Measurements from ENCODE around the gene CEP44.
"Not testable (repeated sequence)": the region's sequence is repeated elsewhere in the genome, so short reads cannot be mapped to it uniquely, and the experiment has no call there.

Gene CEP44

DNA sequence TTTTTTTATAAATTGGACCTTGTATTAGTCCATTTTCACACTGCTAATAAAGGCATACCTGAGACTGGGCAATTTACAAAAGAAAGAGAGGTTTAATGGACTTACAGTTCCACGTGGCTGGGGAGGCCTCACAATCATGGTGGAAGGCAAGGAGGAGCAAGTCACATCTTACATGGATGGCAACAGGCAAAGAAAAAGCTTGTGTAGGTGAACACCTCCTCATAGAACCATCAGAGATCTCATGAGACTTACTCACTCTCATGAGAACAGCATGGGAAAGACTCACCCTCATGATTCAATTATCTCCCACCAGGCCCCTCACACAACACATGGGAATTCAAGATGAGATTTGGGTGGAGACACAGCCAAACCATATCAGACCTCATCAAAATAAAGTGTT lies 80.1 kb downstream of the CEP44 start:
- H3K4me3 ChIP-seq (ENCODE audit: low read depth, low read length); H3K27me3 ChIP-seq (ENCODE audit: control insufficient read depth, insufficient read depth, low read length); H3K36me3 ChIP-seq (ENCODE audit: control insufficient read depth, insufficient read depth, low read length); H3K9ac ChIP-seq (ENCODE audit: low read depth, low read length); H3K27ac ChIP-seq (ENCODE audit: low read depth, low read length): not testable (repeated sequence)
- Histone ChIP-seq H3K4me1 (ENCODE audit: control insufficient read depth, insufficient read depth, low read length) (peaks cover 11% of the 10 kb centered on the region), H3K9me3 (ENCODE audit: control insufficient read depth, insufficient read depth, low read length) (peaks cover 11% of the 10 kb centered on the region)

DNA sequence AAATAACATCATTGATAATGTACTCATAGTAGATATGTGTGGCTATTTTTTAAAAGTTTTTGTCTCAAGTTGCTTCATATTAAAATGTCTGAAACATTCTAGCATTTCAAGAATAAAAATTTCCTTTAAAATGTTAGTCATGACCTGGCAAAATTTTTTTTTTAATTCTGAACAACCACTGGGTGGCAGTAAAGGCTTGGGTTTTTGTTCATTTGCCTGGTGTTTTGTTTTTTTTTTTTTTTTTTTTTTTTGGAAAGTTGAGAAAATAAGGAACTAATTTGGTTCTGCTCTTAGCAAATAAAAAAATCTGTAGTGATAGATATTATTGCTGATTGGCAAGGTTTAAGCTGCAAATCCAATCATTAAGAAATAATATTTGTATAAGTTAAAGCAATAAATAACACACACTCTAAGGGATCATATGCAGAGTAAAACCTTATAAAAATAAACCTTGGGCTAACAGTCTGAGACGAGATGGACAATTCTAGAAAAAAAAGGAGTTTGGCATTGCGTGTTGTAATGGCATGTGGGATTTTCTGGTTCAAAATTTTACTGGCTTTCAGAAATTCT lies 81.4 kb downstream of the CEP44 start:
- peak overlapping the region; percentile 40 for H3K27ac ChIP-seq (ENCODE audit: low read depth, low read length)
- peaks cover 11% of the 10 kb centered on the region for H3K9me3 ChIP-seq (ENCODE audit: control insufficient read depth, insufficient read depth, low read length)
- H3K4me3 ChIP-seq (ENCODE audit: low read depth, low read length) = no peak overlapping the region
- H3K36me3 ChIP-seq (ENCODE audit: control insufficient read depth, insufficient read depth, low read length) = no peaks in the 10 kb centered on the region
- peaks cover 14% of the 10 kb centered on the region for H3K4me1 ChIP-seq (ENCODE audit: control insufficient read depth, insufficient read depth, low read length)
- no peak overlapping the region for H3K9ac ChIP-seq (ENCODE audit: low read depth, low read length)
- H3K27me3 ChIP-seq (ENCODE audit: control insufficient read depth, insufficient read depth, low read length) = no peaks in the 10 kb centered on the region

DNA sequence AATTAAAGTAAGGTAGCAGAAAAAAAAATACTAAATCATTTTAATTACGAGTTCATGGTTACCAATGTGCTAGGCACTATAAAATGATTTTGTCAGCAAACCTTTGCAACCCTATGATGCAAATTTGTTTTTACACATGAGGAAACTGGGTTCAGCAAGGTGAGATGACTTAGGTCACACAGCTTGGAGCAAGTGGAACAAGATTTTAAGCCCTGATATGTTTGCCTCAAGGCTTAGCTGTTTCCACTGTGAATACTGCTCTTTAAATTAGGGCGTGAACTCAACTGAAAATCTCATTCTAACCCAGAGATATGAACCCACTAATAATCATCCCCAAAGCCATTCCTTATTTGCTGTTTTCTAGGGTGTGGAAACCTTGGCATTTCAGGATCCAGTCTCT lies 86.3 kb downstream of the CEP44 start:
- Histone ChIP-seq H3K27ac (ENCODE audit: low read depth, low read length) (no peak overlapping the region), H3K27me3 (ENCODE audit: control insufficient read depth, insufficient read depth, low read length) (no peaks in the 10 kb centered on the region), H3K9me3 (ENCODE audit: control insufficient read depth, insufficient read depth, low read length) (peaks cover 11% of the 10 kb centered on the region), H3K4me1 (ENCODE audit: control insufficient read depth, insufficient read depth, low read length) (peaks cover 14% of the 10 kb centered on the region), H3K4me3 (ENCODE audit: low read depth, low read length) (no peak overlapping the region), H3K9ac (ENCODE audit: low read depth, low read length) (no peak overlapping the region), H3K36me3 (ENCODE audit: control insufficient read depth, insufficient read depth, low read length) (no peaks in the 10 kb centered on the region)

DNA sequence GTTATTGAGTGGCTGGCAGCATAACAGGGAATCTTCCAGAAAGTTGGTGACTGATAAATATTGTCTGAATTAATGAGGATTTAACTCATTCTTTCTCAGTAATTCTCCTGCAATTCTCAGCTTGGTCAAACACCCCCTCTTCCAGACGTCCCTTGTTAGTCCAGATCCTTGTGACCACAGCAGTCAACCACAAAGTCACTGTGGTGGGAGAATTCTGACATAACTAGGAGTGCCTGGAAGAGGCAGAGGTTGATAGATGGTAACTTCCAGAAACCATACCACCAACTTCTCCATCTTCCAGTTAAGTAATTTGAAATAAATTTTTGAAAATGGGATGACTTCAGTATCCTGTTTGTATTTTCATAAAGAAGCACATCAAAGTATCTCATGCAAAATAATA lies 90.1 kb downstream of the CEP44 start:
- Histone ChIP-seq H3K36me3 (ENCODE audit: control insufficient read depth, insufficient read depth, low read length) (no peaks in the 10 kb centered on the region), H3K9ac (ENCODE audit: low read depth, low read length) (no peak overlapping the region), H3K27me3 (ENCODE audit: control insufficient read depth, insufficient read depth, low read length) (no peaks in the 10 kb centered on the region), H3K4me3 (ENCODE audit: low read depth, low read length) (no peak overlapping the region), H3K9me3 (ENCODE audit: control insufficient read depth, insufficient read depth, low read length) (peaks cover 12% of the 10 kb centered on the region; the same call in 1 of the 2 replicates), H3K4me1 (ENCODE audit: control insufficient read depth, insufficient read depth, low read length) (peaks cover 8% of the 10 kb centered on the region), H3K27ac (ENCODE audit: low read depth, low read length) (no peak overlapping the region)

DNA sequence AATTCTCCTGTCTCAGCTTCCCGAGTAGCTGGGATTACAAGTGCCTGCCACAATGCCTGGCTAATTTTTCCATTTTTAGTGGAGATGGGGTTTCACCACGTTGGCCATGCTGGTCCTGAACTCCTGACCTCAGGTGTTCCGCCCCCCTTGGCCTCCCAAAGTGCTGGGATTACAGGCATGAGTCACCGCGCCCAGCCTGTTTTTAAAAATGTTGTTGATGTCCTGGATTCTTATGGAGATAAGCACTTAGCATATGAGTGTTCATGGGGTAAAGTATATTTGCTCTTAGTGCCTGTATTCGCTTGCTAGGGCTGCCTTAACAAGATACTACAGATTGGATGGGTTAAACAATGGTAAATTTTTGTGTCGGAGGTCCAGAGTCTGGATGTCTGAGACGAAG lies 91.7 kb downstream of the CEP44 start:
- Histone ChIP-seq H3K36me3 (ENCODE audit: control insufficient read depth, insufficient read depth, low read length) (no peaks in the 10 kb centered on the region), H3K4me1 (ENCODE audit: control insufficient read depth, insufficient read depth, low read length) (peaks cover 19% of the 10 kb centered on the region), H3K4me3 (ENCODE audit: low read depth, low read length) (no peak overlapping the region; the same call in 1 of the 2 replicates), H3K27me3 (ENCODE audit: control insufficient read depth, insufficient read depth, low read length) (no peaks in the 10 kb centered on the region), H3K27ac (ENCODE audit: low read depth, low read length) (peak overlapping the region; percentile 8), H3K9me3 (ENCODE audit: control insufficient read depth, insufficient read depth, low read length) (peaks cover 12% of the 10 kb centered on the region; the same call in 1 of the 2 replicates), H3K9ac (ENCODE audit: low read depth, low read length) (no peak overlapping the region)

DNA sequence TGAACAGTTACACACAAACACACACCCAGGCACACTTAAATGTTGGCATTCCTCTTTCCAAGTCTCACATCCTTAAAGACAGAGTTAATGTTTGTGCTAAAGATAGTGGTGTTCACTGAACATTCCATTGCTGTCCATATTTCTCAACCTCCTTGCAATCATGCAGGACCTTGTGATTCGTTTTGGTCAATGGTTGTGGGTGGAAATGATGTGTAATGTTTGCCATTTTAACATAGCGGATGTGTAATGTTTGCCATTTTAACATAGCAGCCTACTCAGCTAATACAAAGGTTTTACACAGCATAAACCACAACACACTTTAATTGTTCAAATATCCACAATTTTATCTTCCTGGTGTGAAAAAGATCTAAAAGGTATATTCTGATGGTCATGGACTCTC lies 93.9 kb downstream of the CEP44 start:
- Histone ChIP-seq H3K9ac (ENCODE audit: low read depth, low read length) (no peak overlapping the region), H3K36me3 (ENCODE audit: control insufficient read depth, insufficient read depth, low read length) (no peaks in the 10 kb centered on the region), H3K4me1 (ENCODE audit: control insufficient read depth, insufficient read depth, low read length) (peaks cover 33% of the 10 kb centered on the region), H3K27me3 (ENCODE audit: control insufficient read depth, insufficient read depth, low read length) (no peaks in the 10 kb centered on the region), H3K4me3 (ENCODE audit: low read depth, low read length) (no peak overlapping the region), H3K9me3 (ENCODE audit: control insufficient read depth, insufficient read depth, low read length) (peaks cover 12% of the 10 kb centered on the region; the same call in 1 of the 2 replicates), H3K27ac (ENCODE audit: low read depth, low read length) (no peak overlapping the region)

DNA sequence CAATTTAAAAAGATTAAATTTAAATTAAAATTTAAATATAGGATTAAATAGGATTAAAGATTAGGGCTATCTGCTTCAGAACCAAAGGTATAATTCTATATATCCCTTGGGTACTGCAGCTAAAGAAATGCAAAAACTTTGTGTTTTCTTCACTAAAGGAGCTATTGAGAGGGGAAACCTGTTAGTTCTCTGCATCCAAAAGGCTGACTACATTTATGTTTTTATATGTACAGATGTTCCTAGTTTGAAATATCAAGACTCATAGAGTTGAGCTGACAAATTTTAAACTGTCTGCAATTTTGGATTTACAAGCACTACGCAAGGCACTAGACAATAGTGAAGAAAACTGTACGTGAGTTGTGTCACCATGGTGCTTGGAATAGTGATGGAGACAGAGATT lies 95.2 kb downstream of the CEP44 start:
- no peaks in the 10 kb centered on the region for H3K36me3 ChIP-seq (ENCODE audit: control insufficient read depth, insufficient read depth, low read length)
- H3K27me3 ChIP-seq (ENCODE audit: control insufficient read depth, insufficient read depth, low read length) = no peaks in the 10 kb centered on the region
- H3K27ac ChIP-seq (ENCODE audit: low read depth, low read length) = no peak overlapping the region
- H3K4me1 ChIP-seq (ENCODE audit: control insufficient read depth, insufficient read depth, low read length) = peaks cover 33% of the 10 kb centered on the region
- no peak overlapping the region for H3K4me3 ChIP-seq (ENCODE audit: low read depth, low read length)
- no peak overlapping the region for H3K9ac ChIP-seq (ENCODE audit: low read depth, low read length)
- peaks cover 12% of the 10 kb centered on the region; the same call in 1 of the 2 replicates for H3K9me3 ChIP-seq (ENCODE audit: control insufficient read depth, insufficient read depth, low read length)

DNA sequence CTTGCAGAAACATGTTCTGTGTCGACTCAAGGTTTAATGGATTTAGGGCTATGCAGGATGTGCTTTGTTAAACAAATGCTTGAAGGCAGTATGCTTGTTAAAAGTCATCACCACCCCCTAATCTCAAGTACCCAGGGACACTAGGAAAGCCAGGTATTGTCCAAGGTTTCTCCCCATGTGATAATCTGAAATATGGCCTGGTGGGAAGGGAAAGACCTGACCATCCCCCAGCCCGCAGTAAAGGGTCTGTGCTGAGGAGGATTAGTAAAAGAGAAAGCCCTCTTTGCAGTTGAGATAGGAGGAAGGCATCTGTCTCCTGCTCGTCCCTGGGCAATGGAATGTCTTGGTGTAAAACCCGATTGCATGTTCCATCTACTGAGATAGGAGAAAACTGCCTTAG lies 96.5 kb downstream of the CEP44 start:
- peak overlapping the region; percentile 71 for H3K27ac ChIP-seq (ENCODE audit: low read depth, low read length)

DNA sequence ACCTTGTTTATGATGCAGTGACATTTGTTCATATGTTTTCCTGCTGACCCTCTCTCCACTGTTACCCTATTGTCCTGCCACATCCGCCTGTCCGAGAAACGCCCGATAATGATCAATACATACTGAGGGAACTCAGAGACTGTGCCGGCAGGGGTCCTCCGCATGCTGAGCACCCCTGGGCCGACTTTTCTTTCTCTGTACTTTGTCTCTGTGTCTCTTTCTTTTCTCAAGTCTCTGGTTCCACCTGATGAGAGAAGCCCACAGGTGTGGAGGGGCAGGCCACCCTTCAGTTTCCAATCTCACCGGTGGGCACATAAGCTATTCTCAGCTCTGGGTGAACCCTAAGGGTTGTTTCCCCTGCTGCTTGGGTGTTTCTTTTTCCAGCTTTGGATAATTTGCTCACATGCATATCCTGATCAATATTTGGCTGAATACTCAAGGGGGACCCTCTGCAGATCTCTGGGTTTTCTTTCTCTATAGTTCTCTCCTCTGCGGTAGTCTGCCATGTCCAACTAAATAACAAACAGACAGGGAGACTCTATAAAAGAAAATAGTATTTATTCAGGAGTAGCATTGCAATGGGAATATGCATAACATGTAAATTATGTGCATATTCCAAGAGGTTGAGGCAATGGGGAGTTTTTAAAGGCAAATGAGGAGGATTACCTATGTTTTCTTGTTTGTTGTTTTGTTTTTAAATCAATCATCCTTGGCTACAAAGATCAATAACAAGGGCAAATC lies 97.2 kb downstream of the CEP44 start:
- H3K27ac ChIP-seq (ENCODE audit: low read depth, low read length) = peak overlapping the region; percentile 71
- H3K36me3 ChIP-seq (ENCODE audit: control insufficient read depth, insufficient read depth, low read length) = no peaks in the 10 kb centered on the region
- H3K9ac ChIP-seq (ENCODE audit: low read depth, low read length) = no peak overlapping the region
- peaks cover 12% of the 10 kb centered on the region; the same call in 1 of the 2 replicates for H3K9me3 ChIP-seq (ENCODE audit: control insufficient read depth, insufficient read depth, low read length)
- peaks cover 29% of the 10 kb centered on the region for H3K4me1 ChIP-seq (ENCODE audit: control insufficient read depth, insufficient read depth, low read length)
- no peak overlapping the region for H3K4me3 ChIP-seq (ENCODE audit: low read depth, low read length)
- H3K27me3 ChIP-seq (ENCODE audit: control insufficient read depth, insufficient read depth, low read length) = no peaks in the 10 kb centered on the region

More for the DNA sequence above, 96.5 kb downstream of the CEP44 start:
- H3K4me1 ChIP-seq (ENCODE audit: control insufficient read depth, insufficient read depth, low read length) = peaks cover 33% of the 10 kb centered on the region
- peaks cover 12% of the 10 kb centered on the region; the same call in 1 of the 2 replicates for H3K9me3 ChIP-seq (ENCODE audit: control insufficient read depth, insufficient read depth, low read length)
- not testable (repeated sequence) for H3K9ac ChIP-seq (ENCODE audit: low read depth, low read length); H3K27me3 ChIP-seq (ENCODE audit: control insufficient read depth, insufficient read depth, low read length); H3K4me3 ChIP-seq (ENCODE audit: low read depth, low read length); H3K36me3 ChIP-seq (ENCODE audit: control insufficient read depth, insufficient read depth, low read length)

DNA sequence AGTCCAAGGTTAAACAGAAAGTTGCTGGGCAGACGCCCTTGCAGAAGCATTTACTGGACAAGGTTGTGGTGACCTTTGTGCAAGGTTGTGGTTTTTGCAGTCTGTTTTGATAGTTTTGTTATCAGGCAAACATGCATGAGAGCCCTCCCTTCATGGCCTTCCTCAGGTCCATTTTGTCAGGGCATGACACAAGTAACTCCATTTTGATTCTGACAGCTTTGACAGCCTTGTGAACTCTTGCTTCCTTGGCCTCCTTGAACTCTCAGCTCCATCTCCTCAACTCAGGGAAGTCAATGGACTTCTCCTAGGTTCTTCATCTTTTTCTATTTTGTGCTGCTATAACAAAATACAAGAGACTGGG lies 97.7 kb downstream of the CEP44 start:
- Histone ChIP-seq H3K27ac (ENCODE audit: low read depth, low read length) (peak overlapping the region; percentile 44), H3K4me1 (ENCODE audit: control insufficient read depth, insufficient read depth, low read length) (peaks cover 29% of the 10 kb centered on the region), H3K36me3 (ENCODE audit: control insufficient read depth, insufficient read depth, low read length) (no peaks in the 10 kb centered on the region), H3K9me3 (ENCODE audit: control insufficient read depth, insufficient read depth, low read length) (peaks cover 12% of the 10 kb centered on the region; the same call in 1 of the 2 replicates), H3K27me3 (ENCODE audit: control insufficient read depth, insufficient read depth, low read length) (no peaks in the 10 kb centered on the region), H3K4me3 (ENCODE audit: low read depth, low read length) (no peak overlapping the region), H3K9ac (ENCODE audit: low read depth, low read length) (no peak overlapping the region)
